Measurements from ENCODE around the gene PRR33. TPM values are rescaled to one million over a fixed set of nuclear protein-coding genes. Genes with fewer than 3 reads are reported as not detected.

Gene PRR33
- total and polyA plus RNA-seq, 10 of the 15 experiments (the other 5 are each of a cell fraction or from before 2014, with no cell fraction given) = 0.02 to 1.0 (median 0.38) TPM; not detected in 6

- TF ChIP-seq SMARCA5 (IDR thresholded peaks at IDR 0.05) = no peak
Measured at GRCh38 chr11:1916132-1916985, 24.7 kb upstream of the PRR33 start (continued).

- Histone ChIP-seq H4K20me1 (ENCODE audit: control insufficient read depth, insufficient read depth) (no peaks in the 10 kb centered on the region), H2AFZ (ENCODE audit: control insufficient read depth, low read depth, low read length) (no peak overlapping the region), H3K4me1 (ENCODE audit: control insufficient read depth, insufficient read depth, low read length) (no peaks in the 10 kb centered on the region), H3K27me3 (replicated peaks in 1 of 2; ENCODE audit: control insufficient read depth in 2 of 2, insufficient read depth in 2 of 2, low read length in 1 of 2) (no peaks in the 10 kb centered on the region), H3K27ac (ENCODE audit: control insufficient read depth, insufficient read depth) (no peak overlapping the region), H3K36me3 (ENCODE audit: control insufficient read depth in 2 of 2, insufficient read depth in 2 of 2, low read length in 1 of 2) (no peaks in the 10 kb centered on the region), H3K9me3 (replicated peaks; ENCODE audit: control insufficient read depth, insufficient read depth, low read length) (no peaks in the 10 kb centered on the region; the same call in 2 of the 3 replicates), H3K4me2 (ENCODE audit: control insufficient read depth, insufficient read depth) (no peak overlapping the region), H3K79me2 (ENCODE audit: control insufficient read depth, insufficient read depth, low read length) (no peaks in the 10 kb centered on the region), H3K4me3 (no peak overlapping the region), H3K9ac (ENCODE audit: control insufficient read depth, insufficient read depth, low read length) (no peak overlapping the region)
- CTCF ChIA-PET = interaction anchor here (1.3 to 2.0 kb wide), 2 partner anchors 21 to 34 kb away, joined by 3 to 10 read pairs; no protein-coding TSS in a partner anchor
- DNase-seq (ENCODE audit: low read depth, low spot score) = no peak
- no peak for ATAC-seq
- in situ Hi-C loops (cut with MboI) (loop anchor here (5.0 kb wide), 1 partner anchor 33 kb away; no protein-coding TSS in a partner anchor), intact Hi-C loops (cut with micrococcal nuclease; ENCODE audit: unreplicated experiment) (loop anchor here (1.0 kb wide), 1 partner anchor 22 kb away; no protein-coding TSS in a partner anchor)
- no peak for FAIRE-seq
- RAD21 ChIA-PET (ENCODE audit: unreplicated experiment) = no interaction called here
- TF ChIP-seq HDGF (IDR thresholded peaks at IDR 0.05) = peak; percentile 65; the same call in 1 of the 2 replicates
- no peak for TF ChIP-seq MEF2B (IDR thresholded peaks at IDR 0.05; ENCODE audit: partially characterized antibody, poor library complexity, severe bottlenecking)
- no peak for TF ChIP-seq NRF1 (conservative IDR thresholded peaks at IDR 0.05; ENCODE audit: low read depth, low read length)
- TF ChIP-seq KLF5 (IDR thresholded peaks at IDR 0.05; ENCODE audit: partially characterized antibody) = no peak
- TF ChIP-seq YBX1 (IDR thresholded peaks at IDR 0.05) = no peak
- TF ChIP-seq EGR1 (IDR thresholded peaks at IDR 0.05; ENCODE audit: borderline replicate concordance in 1 of 2, low read depth in 2 of 2, low read length in 2 of 2) = no peak
- TF ChIP-seq SMAD1 (IDR thresholded peaks at IDR 0.05; ENCODE audit: low read depth, partially characterized antibody) = no peak
- peak; percentile 71; the same call in 1 of the 2 replicates for TF ChIP-seq POLR2AphosphoS5 (IDR thresholded peaks at IDR 0.05; ENCODE audit: low read length)
- TF ChIP-seq BMI1 (IDR thresholded peaks at IDR 0.05; ENCODE audit: borderline replicate concordance) = 0 out of 2 replicates have a peak, but pooled peaks have one; percentile 17
- no peak; the same call in 1 of the 2 replicates for TF ChIP-seq POLR2AphosphoS2 (IDR thresholded peaks at IDR 0.05; ENCODE audit: low read depth, low read length)
- TF ChIP-seq TAF1 (IDR thresholded peaks at IDR 0.05; ENCODE audit: borderline replicate concordance, low read depth, low read length) = no peak
- WGBS (ENCODE audit: insufficient coverage, insufficient replicate concordance, low lambda C conversion rate, missing lambda C conversion rate) = 91% methylated on average over 2 of the region's 2 CpGs
- SMC1A ChIA-PET (ENCODE audit: uncharacterized antibody, unreplicated experiment) = no interaction called here
- BruUV-seq (replicated peaks) = no TSS peak
- POLR2A ChIA-PET = no interaction called here
Measured at GRCh38 chr11:1915795-1916131, 24.1 kb upstream of the PRR33 start.
